ENCODE measurements around the gene MRGPRE.
"Not testable (repeated sequence)": the region's sequence is repeated elsewhere in the genome, so short reads cannot be mapped to it uniquely, and the experiment has no call there.

DNA sequence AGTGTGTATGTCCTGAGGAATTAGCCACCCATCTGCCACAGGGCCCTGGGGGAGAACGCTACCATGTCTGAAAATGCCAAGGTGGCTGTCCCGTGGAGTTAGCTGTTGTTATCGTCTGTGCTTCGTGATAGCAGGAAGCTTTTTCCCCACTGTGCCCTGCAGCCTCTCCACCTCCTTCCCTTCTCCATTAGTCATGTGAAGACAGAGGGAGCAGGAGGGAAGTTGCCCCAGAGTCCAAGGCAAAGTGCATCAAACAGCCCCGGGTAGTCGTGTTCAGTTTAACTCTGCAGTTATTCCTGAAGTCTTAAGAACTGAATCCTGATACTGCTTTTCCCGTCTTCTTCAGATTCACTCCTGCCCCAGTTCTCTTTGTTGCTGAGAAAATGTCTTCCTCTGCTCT is 30.3 kb upstream of the MRGPRE start:
- TF ChIP-seq, protein P1, sequence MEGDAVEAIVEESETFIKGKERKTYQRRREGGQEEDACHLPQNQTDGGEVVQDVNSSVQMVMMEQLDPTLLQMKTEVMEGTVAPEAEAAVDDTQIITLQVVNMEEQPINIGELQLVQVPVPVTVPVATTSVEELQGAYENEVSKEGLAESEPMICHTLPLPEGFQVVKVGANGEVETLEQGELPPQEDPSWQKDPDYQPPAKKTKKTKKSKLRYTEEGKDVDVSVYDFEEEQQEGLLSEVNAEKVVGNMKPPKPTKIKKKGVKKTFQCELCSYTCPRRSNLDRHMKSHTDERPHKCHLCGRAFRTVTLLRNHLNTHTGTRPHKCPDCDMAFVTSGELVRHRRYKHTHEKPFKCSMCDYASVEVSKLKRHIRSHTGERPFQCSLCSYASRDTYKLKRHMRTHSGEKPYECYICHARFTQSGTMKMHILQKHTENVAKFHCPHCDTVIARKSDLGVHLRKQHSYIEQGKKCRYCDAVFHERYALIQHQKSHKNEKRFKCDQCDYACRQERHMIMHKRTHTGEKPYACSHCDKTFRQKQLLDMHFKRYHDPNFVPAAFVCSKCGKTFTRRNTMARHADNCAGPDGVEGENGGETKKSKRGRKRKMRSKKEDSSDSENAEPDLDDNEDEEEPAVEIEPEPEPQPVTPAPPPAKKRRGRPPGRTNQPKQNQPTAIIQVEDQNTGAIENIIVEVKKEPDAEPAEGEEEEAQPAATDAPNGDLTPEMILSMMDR (IDR thresholded peaks at IDR 0.05; ENCODE audit: borderline replicate concordance, extremely low read depth, low read length, poor library complexity, severe bottlenecking), result not testable (repeated sequence)
- TF ChIP-seq EZH2 (IDR thresholded peaks at IDR 0.05; ENCODE audit: borderline replicate concordance, low read depth, low read length, severe bottlenecking), result not testable (repeated sequence)
